HepG2 (cell line): Measurements from ENCODE around the gene MOK. TPM values are rescaled to one million over a fixed set of nuclear protein-coding genes. Genes with fewer than 3 reads are reported as not detected.

Experiments used
- ATAC-seq: fragments of 200-7000 bp; cut with Tn5 transposase; 3 replicates; pipeline ENCODE4 v1.9.1; 2020; ENCODE audit warnings: mild to moderate bottlenecking, moderate library complexity
- BruUV-seq: library from RNA; stranded (reverse); fragments of 400-500 nt; replicated peaks from 2 replicates; lab custom pipeline; 2021; lab: Mats Ljungman, UMichigan
- CTCF ChIA-PET: fragments of 300-600 bp; formaldehyde crosslinking; extraction: SDS; loops from one replicate; lab custom pipeline; 2021; ENCODE audit warnings: low total read pairs, inconsistent platforms, low intra/inter-chr PET ratio; lab: Yijun Ruan, JAX
- POLR2A ChIA-PET: fragments of 350-600 bp; sonication (Branson Sonifier 250); formaldehyde crosslinking; loops from one replicate; lab custom pipeline; 2020; ENCODE audit warnings: antibody characterized with exemption, inconsistent platforms; lab: Yijun Ruan, JAX
- DNase-seq: peaks from one replicate; pipeline ENCODE4 v3.0.0-alpha.2; 2015; ENCODE audit warnings: low spot score
- FAIRE-seq: peaks from 3 replicates; lab custom pipeline; 2011; peaks lifted over from hg19 to GRCh38; lab: Jason Lieb, UNC
- H2AFZ ChIP-seq: one replicate; pipeline ENCODE4 v1.6.1; 2011; ENCODE audit warnings: low read length, inconsistent platforms
- H3K27ac ChIP-seq: fragments of 300-600 bp; 3 replicates; pipeline ENCODE4 v1.8.0; 2011; ENCODE audit warnings: mixed run types, mild to moderate bottlenecking, mixed read lengths, low read length, inconsistent platforms; ENCODE audit not compliant: insufficient read depth; ENCODE audit errors: extremely low read length
- H3K27me3 ChIP-seq, 2 experiments: fragments of 200-600 bp in 1 of 2; 2 replicates in 1 of 2; 3 replicates in 1 of 2; pipeline versions ENCODE4 v1.6.0 to v1.8.0; 2011; ENCODE audit warnings: low read length in 2 of 2, mild to moderate bottlenecking in 2 of 2, moderate library complexity in 2 of 2, inconsistent platforms in 1 of 2; ENCODE audit not compliant: insufficient read depth in 2 of 2, control insufficient read depth in 1 of 2
- H3K36me3 ChIP-seq, 2 experiments: fragments of 200-600 bp in 1 of 2; replicated peaks in 1 of 2; 2 replicates in 1 of 2; 3 replicates in 1 of 2; pipeline versions ENCODE4 v1.5.1 to v1.8.0; 2011; ENCODE audit warnings: low read length in 2 of 2, inconsistent platforms in 1 of 2; ENCODE audit not compliant: insufficient read depth in 2 of 2, control insufficient read depth in 1 of 2
- H3K4me1 ChIP-seq: 2 replicates; pipeline ENCODE4 v1.5.1; 2012; ENCODE audit warnings: low read length, inconsistent platforms; ENCODE audit not compliant: insufficient read depth
- H3K4me2 ChIP-seq: 2 replicates; pipeline ENCODE4 v1.6.0; 2011; ENCODE audit warnings: low read depth, low read length, inconsistent platforms
- H3K4me3 ChIP-seq, 3 experiments: fragments of 200-600 bp in 1 of 3; sonication (generic), shearing (Covaris generic) in 1 of 3; replicated peaks in 1 of 3; 2 replicates each; pipeline ENCODE4 v1.5.1; 2011 to 2016; ENCODE audit warnings: low read length in 3 of 3, inconsistent platforms in 2 of 3, low read depth in 2 of 3, mild to moderate bottlenecking in 2 of 3, control low read depth in 1 of 3, mixed read lengths in 1 of 3; ENCODE audit not compliant: insufficient read depth in 1 of 3
- H3K79me2 ChIP-seq: one replicate; pipeline ENCODE4 v1.6.1; 2011; ENCODE audit warnings: low read length, inconsistent platforms; ENCODE audit not compliant: insufficient read depth
- H3K9ac ChIP-seq: 2 replicates; pipeline ENCODE4 v1.6.0; 2011; ENCODE audit warnings: mild to moderate bottlenecking, low read depth, low read length, inconsistent platforms; ENCODE audit not compliant: insufficient read depth
- H3K9me3 ChIP-seq: 2 replicates; pipeline ENCODE4 v1.5.1; 2012; ENCODE audit warnings: mild to moderate bottlenecking, low read length
- H4K20me1 ChIP-seq: 2 replicates; pipeline ENCODE4 v1.6.0; 2011; ENCODE audit warnings: inconsistent platforms, mild to moderate bottlenecking, low read length, moderate library complexity; ENCODE audit not compliant: insufficient read depth
- GMEB2 ChIP-seq: IDR thresholded peaks from 2 replicates; pipeline ENCODE4 v1.6.1; 2016; ENCODE audit warnings: missing biosample characterization, missing genetic modification reagents, low read depth
- JUND ChIP-seq: sonication (generic); formaldehyde crosslinking; IDR thresholded peaks from 2 replicates; pipeline ENCODE4 v1.8.0; 2022; ENCODE audit warnings: mild to moderate bottlenecking, missing genetic modification reagents
- KLF13 ChIP-seq: sonication (generic); formaldehyde crosslinking; IDR thresholded peaks from 2 replicates; pipeline ENCODE4 v1.4.0; 2020; ENCODE audit warnings: mild to moderate bottlenecking, missing genetic modification reagents
- MAFK ChIP-seq, 2 experiments: IDR thresholded peaks in 1 of 2; conservative IDR thresholded peaks in 1 of 2; 2 replicates each; pipeline ENCODE4 v1.6.1; 2011; ENCODE audit warnings: improper control_type of control experiment in 2 of 2, low read length in 2 of 2
- SIN3A ChIP-seq: IDR thresholded peaks from 2 replicates; pipeline ENCODE4 v1.6.1; 2011; ENCODE audit warnings: low read depth, mild to moderate bottlenecking, control low read depth, low read length, borderline replicate concordance
- SNAI1 ChIP-seq: sonication (generic); formaldehyde crosslinking; IDR thresholded peaks from 2 replicates; pipeline ENCODE4 v1.5.0; 2020; ENCODE audit warnings: mild to moderate bottlenecking, missing genetic modification reagents, borderline replicate concordance
- TBL1XR1 ChIP-seq: fragments of 150-350 bp; IDR thresholded peaks from 2 replicates; pipeline ENCODE4 v1.6.1; 2014; ENCODE audit warnings: borderline replicate concordance, low read length; ENCODE audit not compliant: partially characterized antibody
- ZNF230 ChIP-seq: sonication (generic); formaldehyde crosslinking; IDR thresholded peaks from 2 replicates; pipeline ENCODE4 v1.4.0; 2020; ENCODE audit warnings: mild to moderate bottlenecking, missing genetic modification reagents
- ZNF441 ChIP-seq: sonication (generic); formaldehyde crosslinking; IDR thresholded peaks from 2 replicates; pipeline ENCODE4 v1.7.0; 2021; ENCODE audit warnings: missing genetic modification reagents, borderline replicate concordance
- ZNF607 ChIP-seq: sonication (generic); formaldehyde crosslinking; IDR thresholded peaks from 2 replicates; pipeline ENCODE4 v1.5.1; 2020; ENCODE audit warnings: missing genetic modification reagents, mild to moderate bottlenecking, borderline replicate concordance
- ZNF749 ChIP-seq: sonication (generic); formaldehyde crosslinking; IDR thresholded peaks from 2 replicates; pipeline ENCODE4 v1.8.0; 2022; ENCODE audit warnings: mild to moderate bottlenecking, missing genetic modification reagents, moderate library complexity, borderline replicate concordance
- ZNF878 ChIP-seq: sonication (generic); formaldehyde crosslinking; IDR thresholded peaks from 2 replicates; pipeline ENCODE4 v1.8.1; 2023; ENCODE audit warnings: mild to moderate bottlenecking, missing genetic modification reagents, moderate library complexity
- WGBS: methylation state at CpG from one replicate; pipeline ENCODE4 v1.1.6; 2017; ENCODE audit warnings: low lambda C conversion rate; 5-methylcytosine and 5-hydroxymethylcytosine counted together
- in situ Hi-C: cut with HindIII; loops from 2 replicates; pipeline ENCODE4 v1.10.0; 2017; ENCODE audit warnings: low pct_unique_long_range_greater_than_20kb; ENCODE audit not compliant: extremely low pct_ligation_motif_present
- intact Hi-C: fragments of 100-400 bp; cut with micrococcal nuclease; formaldehyde crosslinking; loops from one replicate; pipeline ENCODE4 v1.10.0; 2022; ENCODE audit not compliant: unreplicated experiment
- polyA plus RNA-seq, 8 experiments: library from polyadenylated mRNA; depleted of rRNA in 3 of 8; stranded (reverse) in 7 of 8; unstranded in 1 of 8; fragments of >200 nt; fragmentation: Illumina TruSeq in 4 of 8; extraction: Trizol in 4 of 8; gene quantifications; 2 replicates each; pipeline versions ENCODE4 v1.2.1 to v1.2.3, GENCODE V29; 2011 to 2016; ENCODE audit warnings: low read depth in 4 of 8, missing spikeins in 1 of 8, mixed read lengths in 1 of 8; ENCODE audit not compliant: insufficient read depth in 1 of 8
- total RNA-seq, 5 experiments: library from RNA; depleted of rRNA; stranded (reverse); fragments of >200 nt; fragmentation: Illumina TruSeq; extraction: Trizol; gene quantifications; 2 replicates each; pipeline ENCODE4 v1.2.3, GENCODE V29; 2016; ENCODE audit warnings: low read depth in 1 of 5
- TF ChIP-seq, protein P1 (sequence below): sonication (generic); formaldehyde crosslinking; IDR thresholded peaks from 2 replicates; pipeline ENCODE4 v1.5.0; 2020; ENCODE audit warnings: missing genetic modification reagents
- TF ChIP-seq, protein P2 (sequence below): sonication (generic); formaldehyde crosslinking; IDR thresholded peaks from 2 replicates; pipeline ENCODE4 v1.9.0; 2022; ENCODE audit warnings: missing genetic modification reagents, mild to moderate bottlenecking, borderline replicate concordance

The MOK gene
- total and polyA plus RNA-seq, 2 of the 13 experiments (the other 11 are each of a cell fraction or from before 2014, with no cell fraction given), result 15.3 to 16.9 TPM

GRCh38 chr14:102207831-102208365, 97.1 kb downstream of the MOK start:
- H3K4me2 ChIP-seq, result no peak overlapping the region
- H3K36me3 ChIP-seq, result peaks cover 19 to 51% of the 10 kb centered on the region in 2 experiments
- ChIA-PET POLR2A (no interaction called here), CTCF (no interaction called here)
- H4K20me1 ChIP-seq, result no peaks in the 10 kb centered on the region
- no peaks in the 10 kb centered on the region for H3K9me3 ChIP-seq
- no peak for ATAC-seq
- in situ Hi-C loops (no loop called here), intact Hi-C loops (loop anchor here (5.0 kb wide), 2 partner anchors 66 to 111 kb away; no protein-coding TSS in a partner anchor)
- H3K79me2 ChIP-seq, result peaks cover 5% of the 10 kb centered on the region
- DNase-seq, result no peak
- H2AFZ ChIP-seq, result no peak overlapping the region
- TF ChIP-seq ZNF607 (CRISPR knock-in tag) (no peak), SIN3A (no peak), MAFK (conservative IDR thresholded peaks at IDR 0.05 in 1 of 2, IDR thresholded peaks at IDR 0.05 in 1 of 2; ENCODE audit: low read length in 2 of 2) (no peak), ZNF230 (CRISPR knock-in tag) (no peak), SNAI1 (CRISPR knock-in tag) (no peak), JUND (no peak), GMEB2 (CRISPR knock-in tag) (no peak), ZNF878 (CRISPR knock-in tag) (no peak), ZNF749 (CRISPR knock-in tag) (no peak), TBL1XR1 (no peak), ZNF441 (CRISPR knock-in tag) (no peak), KLF13 (no peak)
- TF ChIP-seq, protein P1, sequence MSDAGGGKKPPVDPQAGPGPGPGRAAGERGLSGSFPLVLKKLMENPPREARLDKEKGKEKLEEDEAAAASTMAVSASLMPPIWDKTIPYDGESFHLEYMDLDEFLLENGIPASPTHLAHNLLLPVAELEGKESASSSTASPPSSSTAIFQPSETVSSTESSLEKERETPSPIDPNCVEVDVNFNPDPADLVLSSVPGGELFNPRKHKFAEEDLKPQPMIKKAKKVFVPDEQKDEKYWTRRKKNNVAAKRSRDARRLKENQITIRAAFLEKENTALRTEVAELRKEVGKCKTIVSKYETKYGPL (CRISPR knock-in tag), result no peak
- TF ChIP-seq, protein P2, sequence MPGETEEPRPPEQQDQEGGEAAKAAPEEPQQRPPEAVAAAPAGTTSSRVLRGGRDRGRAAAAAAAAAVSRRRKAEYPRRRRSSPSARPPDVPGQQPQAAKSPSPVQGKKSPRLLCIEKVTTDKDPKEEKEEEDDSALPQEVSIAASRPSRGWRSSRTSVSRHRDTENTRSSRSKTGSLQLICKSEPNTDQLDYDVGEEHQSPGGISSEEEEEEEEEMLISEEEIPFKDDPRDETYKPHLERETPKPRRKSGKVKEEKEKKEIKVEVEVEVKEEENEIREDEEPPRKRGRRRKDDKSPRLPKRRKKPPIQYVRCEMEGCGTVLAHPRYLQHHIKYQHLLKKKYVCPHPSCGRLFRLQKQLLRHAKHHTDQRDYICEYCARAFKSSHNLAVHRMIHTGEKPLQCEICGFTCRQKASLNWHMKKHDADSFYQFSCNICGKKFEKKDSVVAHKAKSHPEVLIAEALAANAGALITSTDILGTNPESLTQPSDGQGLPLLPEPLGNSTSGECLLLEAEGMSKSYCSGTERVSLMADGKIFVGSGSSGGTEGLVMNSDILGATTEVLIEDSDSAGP (CRISPR knock-in tag), result no peak
- no TSS peak for BruUV-seq
- WGBS, result 98% methylated on average over 9 of the region's 13 CpGs
- no peaks in the 10 kb centered on the region for H3K4me1 ChIP-seq
- no peak for FAIRE-seq
- H3K4me3 ChIP-seq, result no peak overlapping the region
- no peaks in the 10 kb centered on the region for H3K27me3 ChIP-seq
- no peak overlapping the region for H3K27ac ChIP-seq
- H3K9ac ChIP-seq, result no peak overlapping the region
